Esophagus squamous epithelium (tissue), 4 donors: ENCODE results near the gene HSD17B13.

Experiments
- POLR2A ChIP-seq, 4 donors: fragments of 450-650 bp; IDR thresholded peaks; one replicate each; pipeline ENCODE4 v1.6.1; 2017; ENCODE audit warnings: antibody characterized with exemption in 4 of 4, mild to moderate bottlenecking in 4 of 4, moderate library complexity in 3 of 4
- TF ChIP-seq, protein P1 (sequence below), 6 experiments: fragments of 450-650 bp in 4 of 6; fragments of 200-600 bp in 2 of 6; sonication (generic) in 2 of 6; IDR thresholded peaks; one replicate each; pipeline ENCODE4 v1.5.1; 2016 to 2019; ENCODE audit warnings: antibody characterized with exemption in 6 of 6, mild to moderate bottlenecking in 4 of 6, moderate library complexity in 4 of 6

DNA sequence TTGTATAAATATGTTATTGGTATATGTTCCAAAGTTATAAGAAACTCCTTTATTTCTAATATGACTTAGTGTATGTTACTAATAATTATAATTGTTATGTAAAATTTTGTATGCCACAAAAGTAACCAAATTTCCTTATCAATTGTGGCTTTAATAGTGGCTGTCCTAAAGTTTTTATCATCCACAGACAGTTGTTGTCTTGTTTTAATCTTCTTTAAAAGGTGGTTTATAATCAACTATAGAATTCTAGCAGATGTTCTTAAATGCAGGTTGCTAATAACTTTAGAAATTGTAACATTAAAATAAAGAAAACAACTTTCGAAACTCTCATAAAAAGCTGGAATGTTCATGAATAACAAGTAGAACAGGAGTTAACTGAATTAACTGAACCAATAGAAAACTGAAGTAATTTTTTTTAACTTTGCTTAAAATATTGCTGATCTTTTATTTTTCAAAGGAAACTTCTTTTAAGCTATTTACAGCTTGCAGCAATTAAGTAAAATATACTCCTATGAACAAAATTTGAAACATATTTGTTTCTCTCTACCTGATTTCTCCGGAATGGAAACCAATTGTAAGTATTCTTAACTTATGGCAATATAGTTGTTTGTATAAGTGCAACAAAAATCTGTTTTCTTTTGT is 44.0 kb upstream of the HSD17B13 start:
- TF ChIP-seq, protein P1, sequence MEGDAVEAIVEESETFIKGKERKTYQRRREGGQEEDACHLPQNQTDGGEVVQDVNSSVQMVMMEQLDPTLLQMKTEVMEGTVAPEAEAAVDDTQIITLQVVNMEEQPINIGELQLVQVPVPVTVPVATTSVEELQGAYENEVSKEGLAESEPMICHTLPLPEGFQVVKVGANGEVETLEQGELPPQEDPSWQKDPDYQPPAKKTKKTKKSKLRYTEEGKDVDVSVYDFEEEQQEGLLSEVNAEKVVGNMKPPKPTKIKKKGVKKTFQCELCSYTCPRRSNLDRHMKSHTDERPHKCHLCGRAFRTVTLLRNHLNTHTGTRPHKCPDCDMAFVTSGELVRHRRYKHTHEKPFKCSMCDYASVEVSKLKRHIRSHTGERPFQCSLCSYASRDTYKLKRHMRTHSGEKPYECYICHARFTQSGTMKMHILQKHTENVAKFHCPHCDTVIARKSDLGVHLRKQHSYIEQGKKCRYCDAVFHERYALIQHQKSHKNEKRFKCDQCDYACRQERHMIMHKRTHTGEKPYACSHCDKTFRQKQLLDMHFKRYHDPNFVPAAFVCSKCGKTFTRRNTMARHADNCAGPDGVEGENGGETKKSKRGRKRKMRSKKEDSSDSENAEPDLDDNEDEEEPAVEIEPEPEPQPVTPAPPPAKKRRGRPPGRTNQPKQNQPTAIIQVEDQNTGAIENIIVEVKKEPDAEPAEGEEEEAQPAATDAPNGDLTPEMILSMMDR (IDR thresholded peaks at IDR 0.05): no peak
- TF ChIP-seq POLR2A (IDR thresholded peaks at IDR 0.05): no peak
